Prostate gland (tissue), 2 donors: Measurements from ENCODE around the gene MRPL9.

Experiments
- POLR2A ChIP-seq: fragments of 450-650 bp; IDR thresholded peaks from one replicate; pipeline ENCODE4 v1.6.1; 2016; ENCODE audit warnings: antibody characterized with exemption, mild to moderate bottlenecking
- POLR2AphosphoS5 ChIP-seq: sonication (generic); formaldehyde crosslinking; IDR thresholded peaks from one replicate; pipeline ENCODE4 v1.6.1; 2017; ENCODE audit warnings: antibody characterized with exemption
- TF ChIP-seq, protein P1 (sequence below), 4 experiments: fragments of 200-600 bp in 2 of 4; fragments of 450-650 bp in 2 of 4; sonication (generic) in 2 of 4; IDR thresholded peaks; 1 replicate in 3 of 4; 2 replicates in 1 of 4; pipeline ENCODE4 v1.5.1; 2016 to 2019; ENCODE audit warnings: antibody characterized with exemption in 4 of 4, mild to moderate bottlenecking in 2 of 4, moderate library complexity in 2 of 4

DNA sequence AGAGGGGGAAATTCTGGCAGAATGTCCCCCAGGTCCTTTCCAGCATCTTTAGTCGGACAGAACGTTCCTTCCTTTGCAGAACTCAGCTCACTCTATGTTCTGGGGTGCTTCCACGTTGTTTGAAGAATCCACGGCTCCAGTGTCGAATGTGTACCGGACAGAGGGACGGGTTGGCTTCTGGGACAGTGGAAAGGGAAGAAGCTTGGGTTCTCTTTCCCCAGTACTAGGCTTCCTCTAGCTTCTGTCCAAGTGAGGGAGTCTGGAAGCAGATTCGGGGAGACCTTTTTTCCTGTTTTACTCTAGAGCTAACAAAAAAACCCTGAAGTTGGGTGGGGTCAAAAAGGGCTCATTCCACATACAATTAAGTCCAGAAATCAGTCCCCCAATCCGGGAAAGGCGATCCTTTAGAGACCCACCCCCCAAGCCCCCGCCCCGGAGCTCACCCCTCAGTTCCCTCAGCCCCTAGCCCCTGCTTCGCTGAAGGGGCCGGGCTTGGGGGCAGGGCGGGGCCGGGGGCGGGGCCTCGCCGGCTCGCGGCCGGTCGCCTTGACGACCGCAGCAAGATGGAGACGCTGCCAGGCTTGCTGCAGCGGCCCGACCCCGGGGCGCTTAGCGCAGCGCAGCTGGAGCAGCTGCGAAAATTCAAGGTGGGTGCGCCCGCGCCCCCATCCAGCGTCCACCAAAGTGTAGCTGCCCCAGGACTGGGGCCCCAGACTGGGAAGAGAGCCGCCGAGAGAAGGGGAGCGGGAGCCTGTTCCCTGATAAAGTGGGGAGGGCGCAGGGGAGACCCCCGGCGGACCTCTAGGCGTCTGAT, 42.1 kb downstream of the MRPL9 start, which contains the start of gene RIIAD1:
- TF ChIP-seq, protein P1, sequence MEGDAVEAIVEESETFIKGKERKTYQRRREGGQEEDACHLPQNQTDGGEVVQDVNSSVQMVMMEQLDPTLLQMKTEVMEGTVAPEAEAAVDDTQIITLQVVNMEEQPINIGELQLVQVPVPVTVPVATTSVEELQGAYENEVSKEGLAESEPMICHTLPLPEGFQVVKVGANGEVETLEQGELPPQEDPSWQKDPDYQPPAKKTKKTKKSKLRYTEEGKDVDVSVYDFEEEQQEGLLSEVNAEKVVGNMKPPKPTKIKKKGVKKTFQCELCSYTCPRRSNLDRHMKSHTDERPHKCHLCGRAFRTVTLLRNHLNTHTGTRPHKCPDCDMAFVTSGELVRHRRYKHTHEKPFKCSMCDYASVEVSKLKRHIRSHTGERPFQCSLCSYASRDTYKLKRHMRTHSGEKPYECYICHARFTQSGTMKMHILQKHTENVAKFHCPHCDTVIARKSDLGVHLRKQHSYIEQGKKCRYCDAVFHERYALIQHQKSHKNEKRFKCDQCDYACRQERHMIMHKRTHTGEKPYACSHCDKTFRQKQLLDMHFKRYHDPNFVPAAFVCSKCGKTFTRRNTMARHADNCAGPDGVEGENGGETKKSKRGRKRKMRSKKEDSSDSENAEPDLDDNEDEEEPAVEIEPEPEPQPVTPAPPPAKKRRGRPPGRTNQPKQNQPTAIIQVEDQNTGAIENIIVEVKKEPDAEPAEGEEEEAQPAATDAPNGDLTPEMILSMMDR (IDR thresholded peaks at IDR 0.05) = no peak
- TF ChIP-seq POLR2AphosphoS5 = no peak
- no peak for TF ChIP-seq POLR2A
